H1 (cell line): Measurements from ENCODE around the gene TP73.

Source experiments
- EGR1 ChIP-seq: IDR thresholded peaks from 2 replicates; pipeline ENCODE4 v1.6.1; 2011; ENCODE audit warnings: low read depth, low read length, borderline replicate concordance
- RNF2 ChIP-seq: fragments of 200-900, 300-1000 bp; sonication (generic); IDR thresholded peaks from 2 replicates; pipeline ENCODE4 v1.7.1; 2016; ENCODE audit warnings: borderline replicate concordance, low read depth, mild to moderate bottlenecking, antibody characterized with exemption, low read length; ENCODE audit not compliant: poor library complexity, severe bottlenecking; ENCODE audit errors: missing control alignments
- TF ChIP-seq, protein P1 (sequence below): IDR thresholded peaks from 2 replicates; pipeline ENCODE4 v1.6.1; 2011; ENCODE audit warnings: low read depth, mild to moderate bottlenecking, low read length; ENCODE audit not compliant: insufficient read depth
- TF ChIP-seq, protein P2 (sequence below), 3 experiments: IDR thresholded peaks; 1 replicate in 2 of 3; 2 replicates in 1 of 3; pipeline versions ENCODE4 v1.5.1 to v1.6.1; 2011; ENCODE audit warnings: low read length in 3 of 3, mild to moderate bottlenecking in 3 of 3, inconsistent platforms in 2 of 3, low read depth in 1 of 3, moderate library complexity in 1 of 3; ENCODE audit not compliant: insufficient read depth in 1 of 3; ENCODE audit errors: control extremely low read depth in 1 of 3

DNA sequence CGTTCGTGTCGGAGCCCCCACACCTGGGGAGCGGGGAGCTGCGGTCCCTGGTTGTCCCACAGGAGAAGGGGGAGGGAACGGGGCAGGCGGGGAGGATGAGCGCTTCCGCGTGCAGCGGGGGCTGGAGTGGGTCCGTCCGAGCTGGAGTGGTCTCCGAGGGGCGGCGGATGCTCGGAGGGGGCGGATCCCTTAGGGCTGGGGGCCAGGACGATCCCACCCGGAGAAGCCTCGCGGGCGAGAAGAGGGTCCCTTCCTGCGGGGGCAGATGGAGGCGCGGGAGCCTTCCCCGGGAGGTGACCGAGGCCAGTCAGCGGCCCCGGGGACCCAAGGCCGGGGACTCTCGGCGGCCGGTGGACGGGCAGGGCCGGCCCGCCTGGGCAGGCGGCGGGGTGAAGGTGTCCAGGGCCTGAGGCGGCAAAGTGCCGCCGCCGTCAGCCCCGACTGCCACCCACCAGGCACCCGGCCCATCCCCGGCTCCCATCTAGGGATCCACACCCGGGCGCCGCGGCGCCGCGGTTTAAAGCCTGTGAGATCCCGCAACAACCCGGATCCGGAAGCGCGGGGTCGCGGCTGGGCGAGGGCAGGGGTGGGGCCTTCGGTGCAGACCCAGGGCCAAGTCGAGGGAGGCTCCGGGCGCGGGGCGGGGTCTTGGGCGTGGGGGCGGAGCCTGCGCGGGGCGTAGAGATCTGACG, 94.7 kb downstream of the TP73 start:
- TF ChIP-seq, protein P1, sequence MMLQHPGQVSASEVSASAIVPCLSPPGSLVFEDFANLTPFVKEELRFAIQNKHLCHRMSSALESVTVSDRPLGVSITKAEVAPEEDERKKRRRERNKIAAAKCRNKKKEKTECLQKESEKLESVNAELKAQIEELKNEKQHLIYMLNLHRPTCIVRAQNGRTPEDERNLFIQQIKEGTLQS = no peak
- TF ChIP-seq, protein P2, sequence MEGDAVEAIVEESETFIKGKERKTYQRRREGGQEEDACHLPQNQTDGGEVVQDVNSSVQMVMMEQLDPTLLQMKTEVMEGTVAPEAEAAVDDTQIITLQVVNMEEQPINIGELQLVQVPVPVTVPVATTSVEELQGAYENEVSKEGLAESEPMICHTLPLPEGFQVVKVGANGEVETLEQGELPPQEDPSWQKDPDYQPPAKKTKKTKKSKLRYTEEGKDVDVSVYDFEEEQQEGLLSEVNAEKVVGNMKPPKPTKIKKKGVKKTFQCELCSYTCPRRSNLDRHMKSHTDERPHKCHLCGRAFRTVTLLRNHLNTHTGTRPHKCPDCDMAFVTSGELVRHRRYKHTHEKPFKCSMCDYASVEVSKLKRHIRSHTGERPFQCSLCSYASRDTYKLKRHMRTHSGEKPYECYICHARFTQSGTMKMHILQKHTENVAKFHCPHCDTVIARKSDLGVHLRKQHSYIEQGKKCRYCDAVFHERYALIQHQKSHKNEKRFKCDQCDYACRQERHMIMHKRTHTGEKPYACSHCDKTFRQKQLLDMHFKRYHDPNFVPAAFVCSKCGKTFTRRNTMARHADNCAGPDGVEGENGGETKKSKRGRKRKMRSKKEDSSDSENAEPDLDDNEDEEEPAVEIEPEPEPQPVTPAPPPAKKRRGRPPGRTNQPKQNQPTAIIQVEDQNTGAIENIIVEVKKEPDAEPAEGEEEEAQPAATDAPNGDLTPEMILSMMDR (IDR thresholded peaks at IDR 0.05; ENCODE audit: control extremely low read depth in 1 of 3, insufficient read depth in 1 of 3, low read depth in 1 of 3, low read length in 3 of 3) = 0 out of 4 replicates have a peak, but pooled peaks of 1 of the 3 experiments have one; percentile 11
- no peak for TF ChIP-seq RNF2
- no peak for TF ChIP-seq EGR1
